Measurements from ENCODE around the gene HNRNPH3. TPM values are rescaled to one million over a fixed set of nuclear protein-coding genes. Genes with fewer than 3 reads are reported as not detected.

The HNRNPH3 gene
- 100 to 1,000 TPM; 132 to 138 TPM for total RNA-seq

GRCh38 chr10:68331455-68332258 lies at the start of gene HNRNPH3:
Gene HNRNPH3, plus strand, starts transcription at chr10:68332064. Its CDS starts 5,158 bp downstream, at chr10:68337222.
- peaks cover 38% of the 10 kb centered on the region for H3K4me1 Mint-ChIP-seq
- POLR2A ChIA-PET: interaction anchor here (0.6 to 4.6 kb wide), 27 partner anchors 8 to 666 kb away, joined by 3 to 60 read pairs (median 4); partner anchors contain the start of genes CCAR1, DNAJC12, HERC4 and RUFY2
- no peaks in the 10 kb centered on the region for H3K27me3 Mint-ChIP-seq
- peak within 1 kb of the TSS; percentile 100 for H3K27ac Mint-ChIP-seq
- ATAC-seq (ENCODE audit: low read depth) (peak; percentile 90), DNase-seq (peak; percentile 99)
- peak within 1 kb of the TSS; percentile 99 for H3K4me3 Mint-ChIP-seq
- no peaks in the 10 kb centered on the region for H3K9me3 Mint-ChIP-seq
- peaks cover 28% of the 10 kb centered on the region for H3K36me3 Mint-ChIP-seq

GRCh38 chr10:68284062-68285001 lies 47.5 kb upstream of the HNRNPH3 start:
- Mint-ChIP-seq H3K4me1 (no peaks in the 10 kb centered on the region), H3K27ac (no peak overlapping the region), H3K27me3 (peaks cover 4% of the 10 kb centered on the region), H3K36me3 (no peaks in the 10 kb centered on the region), H3K9me3 (peaks cover 3% of the 10 kb centered on the region), H3K4me3 (no peak overlapping the region)
- no peak for ATAC-seq (ENCODE audit: low read depth)
- no peak for DNase-seq
- POLR2A ChIA-PET: no interaction called here

GRCh38 chr10:68288717-68289116 lies 43.1 kb upstream of the HNRNPH3 start:
- Mint-ChIP-seq H3K9me3 (no peaks in the 10 kb centered on the region), H3K27me3 (peaks cover 4% of the 10 kb centered on the region), H3K4me3 (no peak overlapping the region), H3K36me3 (no peaks in the 10 kb centered on the region), H3K4me1 (no peaks in the 10 kb centered on the region), H3K27ac (no peak overlapping the region)
- ATAC-seq (ENCODE audit: low read depth) (no peak), DNase-seq (no peak)
- POLR2A ChIA-PET: interaction anchor here (0.6 kb wide), 1 partner anchor 62 kb away, joined by 5 read pairs; no protein-coding TSS in a partner anchor

GRCh38 chr10:68290736-68291135 lies 41.1 kb upstream of the HNRNPH3 start:
- Mint-ChIP-seq H3K9me3 (no peaks in the 10 kb centered on the region), H3K27ac (no peak overlapping the region), H3K4me1 (no peaks in the 10 kb centered on the region), H3K27me3 (no peaks in the 10 kb centered on the region), H3K36me3 (no peaks in the 10 kb centered on the region), H3K4me3 (no peak overlapping the region)
- ATAC-seq (ENCODE audit: low read depth) (no peak), DNase-seq (no peak)
- POLR2A ChIA-PET: no interaction called here

GRCh38 chr10:68296843-68297663 lies 34.8 kb upstream of the HNRNPH3 start:
- H3K27ac Mint-ChIP-seq: no peak overlapping the region
- POLR2A ChIA-PET: no interaction called here
- no peaks in the 10 kb centered on the region for H3K27me3 Mint-ChIP-seq
- ATAC-seq (ENCODE audit: low read depth) (no peak), DNase-seq (no peak)
- H3K4me1 Mint-ChIP-seq: no peaks in the 10 kb centered on the region
- no peaks in the 10 kb centered on the region for H3K9me3 Mint-ChIP-seq
- no peaks in the 10 kb centered on the region for H3K36me3 Mint-ChIP-seq
- H3K4me3 Mint-ChIP-seq: no peak overlapping the region

GRCh38 chr10:68301301-68301700 lies 30.6 kb upstream of the HNRNPH3 start:
- no peaks in the 10 kb centered on the region for H3K36me3 Mint-ChIP-seq
- POLR2A ChIA-PET: interaction anchor here (1.7 kb wide), 1 partner anchor 10 kb away, joined by 3 read pairs; no protein-coding TSS in a partner anchor
- no peaks in the 10 kb centered on the region for H3K4me1 Mint-ChIP-seq
- H3K9me3 Mint-ChIP-seq: no peaks in the 10 kb centered on the region
- DNase-seq (no peak), ATAC-seq (ENCODE audit: low read depth) (no peak)
- H3K27ac Mint-ChIP-seq: no peak overlapping the region
- no peak overlapping the region for H3K4me3 Mint-ChIP-seq
- H3K27me3 Mint-ChIP-seq: no peaks in the 10 kb centered on the region

GRCh38 chr10:68301790-68302502 lies 29.9 kb upstream of the HNRNPH3 start:
- DNase-seq: no peak
- POLR2A ChIA-PET: interaction anchor here (0.6 to 1.7 kb wide), 2 partner anchors 9 to 46 kb away, joined by 3 read pairs; no protein-coding TSS in a partner anchor
- H3K27me3 Mint-ChIP-seq: no peaks in the 10 kb centered on the region
- no peaks in the 10 kb centered on the region for H3K9me3 Mint-ChIP-seq
- no peak overlapping the region for H3K27ac Mint-ChIP-seq
- no peaks in the 10 kb centered on the region for H3K4me1 Mint-ChIP-seq
- ATAC-seq (ENCODE audit: low read depth): peak; percentile 45
- no peaks in the 10 kb centered on the region for H3K36me3 Mint-ChIP-seq
- H3K4me3 Mint-ChIP-seq: no peak overlapping the region

- H3K27me3 Mint-ChIP-seq: no peaks in the 10 kb centered on the region
- H3K9me3 Mint-ChIP-seq: no peaks in the 10 kb centered on the region
- POLR2A ChIA-PET: interaction anchor here (0.6 to 1.7 kb wide), 2 partner anchors 9 to 46 kb away, joined by 3 read pairs; no protein-coding TSS in a partner anchor
- no peaks in the 10 kb centered on the region for H3K36me3 Mint-ChIP-seq
- H3K4me3 Mint-ChIP-seq: no peak overlapping the region
- H3K27ac Mint-ChIP-seq: no peak overlapping the region
- no peak for DNase-seq
- no peak for ATAC-seq (ENCODE audit: low read depth)
- no peaks in the 10 kb centered on the region for H3K4me1 Mint-ChIP-seq
Measured at GRCh38 chr10:68302503-68302823, 29.4 kb upstream of the HNRNPH3 start.

GRCh38 chr10:68302871-68303270 lies 29.0 kb upstream of the HNRNPH3 start:
- DNase-seq: no peak
- no peak overlapping the region for H3K27ac Mint-ChIP-seq
- POLR2A ChIA-PET: interaction anchor here (1.7 kb wide), 1 partner anchor 8 kb away, joined by 3 read pairs; no protein-coding TSS in a partner anchor
- no peaks in the 10 kb centered on the region for H3K4me1 Mint-ChIP-seq
- no peaks in the 10 kb centered on the region for H3K27me3 Mint-ChIP-seq
- no peaks in the 10 kb centered on the region for H3K9me3 Mint-ChIP-seq
- H3K4me3 Mint-ChIP-seq: no peak overlapping the region
- no peaks in the 10 kb centered on the region for H3K36me3 Mint-ChIP-seq
- no peak for ATAC-seq (ENCODE audit: low read depth)

GRCh38 chr10:68303849-68304412 lies 27.9 kb upstream of the HNRNPH3 start:
- no peaks in the 10 kb centered on the region for H3K4me1 Mint-ChIP-seq
- ATAC-seq (ENCODE audit: low read depth): no peak
- no peaks in the 10 kb centered on the region for H3K27me3 Mint-ChIP-seq
- no peak overlapping the region for H3K27ac Mint-ChIP-seq
- DNase-seq: no peak
- no peaks in the 10 kb centered on the region for H3K9me3 Mint-ChIP-seq
- H3K36me3 Mint-ChIP-seq: no peaks in the 10 kb centered on the region
- POLR2A ChIA-PET: no interaction called here
- H3K4me3 Mint-ChIP-seq: no peak overlapping the region

- Mint-ChIP-seq H3K27ac (no peak overlapping the region), H3K4me3 (no peak overlapping the region), H3K4me1 (no peaks in the 10 kb centered on the region), H3K27me3 (no peaks in the 10 kb centered on the region), H3K9me3 (no peaks in the 10 kb centered on the region), H3K36me3 (no peaks in the 10 kb centered on the region)
- ATAC-seq (ENCODE audit: low read depth) (no peak), DNase-seq (no peak)
- POLR2A ChIA-PET: no interaction called here
Measured at GRCh38 chr10:68305854-68306253, 26.0 kb upstream of the HNRNPH3 start.

GRCh38 chr10:68310531-68310930 lies 21.3 kb upstream of the HNRNPH3 start:
- Mint-ChIP-seq H3K27ac (no peak overlapping the region), H3K36me3 (peaks cover 3% of the 10 kb centered on the region), H3K4me1 (peaks cover 8% of the 10 kb centered on the region), H3K27me3 (no peaks in the 10 kb centered on the region), H3K4me3 (no peak overlapping the region), H3K9me3 (no peaks in the 10 kb centered on the region)
- POLR2A ChIA-PET: interaction anchor here (1.7 kb wide), 1 partner anchor 8 kb away, joined by 3 read pairs; no protein-coding TSS in a partner anchor
- DNase-seq (no peak), ATAC-seq (ENCODE audit: low read depth) (no peak)

All from activated naive CD8-positive, alpha-beta T cell treated with anti-CD3 and anti-CD28 coated beads, Interleukin-2, amount 10 ng/mL, durations not matched to agents 7 days and 5 days (primary cell).